Activated CD4-positive, alpha-beta T cell treated with anti-CD3 and anti-CD28 coated beads, Interleukin-2, Interleukin-4, amounts not matched to agents 100 ng/mL and 50 ng/mL, durations not matched to agents 16 hours and 8 hours (primary cell): ENCODE results near the gene SEC16A.
"Not testable (repeated sequence)": the region's sequence is repeated elsewhere in the genome, so short reads cannot be mapped to it uniquely, and the experiment has no call there.

Experiments used
- DNase-seq: peaks from one replicate; pipeline ENCODE4 v3.0.0-alpha.2; 2020; ENCODE audit warnings: low spot score

SEC16A gene

DNA sequence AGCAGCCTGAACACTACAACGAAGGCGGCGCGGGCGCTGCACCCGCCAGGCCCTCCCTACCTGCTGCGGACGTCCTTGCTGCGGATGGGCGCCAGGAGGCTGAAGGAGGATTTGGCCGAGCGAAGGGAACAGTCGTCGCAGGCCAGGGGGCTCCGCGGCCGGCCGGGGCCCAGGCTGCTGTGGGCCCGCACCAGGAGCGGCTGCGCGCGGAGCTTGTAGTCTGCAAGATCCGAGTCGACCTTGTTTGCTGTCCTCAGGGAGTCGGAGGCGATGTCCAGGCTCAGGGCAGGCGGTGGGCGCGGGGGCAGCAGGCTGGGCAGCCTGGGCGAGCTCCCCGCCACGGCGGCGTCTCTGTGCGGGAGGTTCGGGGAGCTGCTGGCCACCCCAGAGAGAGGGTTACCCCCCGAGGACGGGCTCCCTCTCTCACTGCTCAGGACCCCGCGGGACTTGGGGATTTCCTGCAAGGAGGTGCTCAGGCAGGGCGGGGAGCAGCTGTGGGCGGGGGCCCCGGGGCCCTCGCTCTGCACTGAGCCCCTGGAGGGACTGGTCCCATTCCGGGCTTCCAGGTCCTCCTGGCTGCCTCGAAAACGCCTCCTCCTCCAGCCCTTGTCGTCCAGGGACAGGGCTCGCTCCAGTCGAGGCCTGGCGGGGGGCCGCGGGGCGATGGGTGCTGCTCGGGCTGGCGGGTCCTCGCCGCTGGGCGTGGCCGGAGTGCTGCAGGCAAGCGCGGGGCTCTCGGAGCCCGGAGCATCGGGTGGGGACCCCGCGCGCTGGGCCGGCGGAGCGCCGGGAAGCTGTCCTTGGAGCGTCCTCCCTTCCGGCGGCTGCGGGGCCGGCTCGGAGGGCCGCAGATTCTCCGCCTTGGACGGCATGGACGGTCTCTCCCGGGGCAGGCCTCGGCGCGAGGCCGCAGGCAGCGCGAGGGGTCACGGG is 44.0 kb downstream of the SEC16A start:
- peak; percentile 58 for DNase-seq

DNA sequence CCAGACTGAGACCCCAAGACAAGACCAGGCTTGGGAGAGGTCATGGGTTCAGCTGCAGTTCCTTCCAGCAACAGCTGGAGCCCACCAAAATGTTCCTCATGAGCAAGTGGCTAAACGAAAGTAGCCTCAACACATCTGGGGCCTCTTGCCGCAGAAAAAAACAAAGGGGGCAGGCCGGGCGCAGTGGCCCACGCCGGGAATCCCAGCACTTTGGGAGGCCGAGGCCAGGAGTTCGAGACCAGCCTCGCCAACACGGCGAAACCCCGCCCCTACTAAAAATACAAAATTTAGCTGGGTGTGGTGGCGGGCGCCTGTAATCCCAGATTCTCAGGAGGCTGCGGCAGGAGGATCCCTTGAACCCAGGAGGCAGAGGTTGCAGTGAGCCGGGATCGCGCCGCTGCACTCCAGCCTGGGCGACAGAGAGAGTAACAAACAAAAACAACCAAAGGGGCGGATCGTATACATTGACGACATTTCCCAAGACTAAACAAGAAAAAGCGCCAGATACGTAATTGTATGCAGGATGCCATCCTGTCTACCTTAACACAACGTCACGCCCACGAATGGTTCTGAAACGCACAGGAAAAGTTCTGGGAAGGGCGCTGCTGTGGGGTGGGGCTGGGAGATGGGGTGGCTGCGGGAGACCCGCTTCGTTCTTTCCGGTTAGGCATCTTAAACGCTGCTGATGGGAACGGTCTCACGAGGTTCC is 44.8 kb downstream of the SEC16A start:
- no peak for DNase-seq

DNA sequence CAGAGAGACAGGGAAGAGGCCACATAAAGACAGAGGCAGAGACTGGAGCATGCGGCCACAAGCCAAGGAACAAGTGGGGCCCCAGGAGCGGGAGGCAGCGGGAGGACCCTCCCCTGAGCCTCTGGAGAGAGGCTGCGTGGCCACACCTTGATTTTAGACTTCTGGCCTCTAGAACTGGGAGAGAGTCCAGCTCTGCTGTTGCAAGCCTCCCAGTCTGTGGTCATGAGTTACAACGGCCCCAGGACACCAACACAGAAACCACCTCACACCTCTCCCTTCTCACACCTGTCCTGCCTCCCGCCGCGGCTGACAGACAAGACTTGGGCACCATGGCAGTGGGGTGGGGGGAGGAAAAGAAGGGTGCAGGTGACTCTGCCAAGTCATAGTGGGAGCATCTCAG is 45.4 kb downstream of the SEC16A start:
- DNase-seq: no peak

DNA sequence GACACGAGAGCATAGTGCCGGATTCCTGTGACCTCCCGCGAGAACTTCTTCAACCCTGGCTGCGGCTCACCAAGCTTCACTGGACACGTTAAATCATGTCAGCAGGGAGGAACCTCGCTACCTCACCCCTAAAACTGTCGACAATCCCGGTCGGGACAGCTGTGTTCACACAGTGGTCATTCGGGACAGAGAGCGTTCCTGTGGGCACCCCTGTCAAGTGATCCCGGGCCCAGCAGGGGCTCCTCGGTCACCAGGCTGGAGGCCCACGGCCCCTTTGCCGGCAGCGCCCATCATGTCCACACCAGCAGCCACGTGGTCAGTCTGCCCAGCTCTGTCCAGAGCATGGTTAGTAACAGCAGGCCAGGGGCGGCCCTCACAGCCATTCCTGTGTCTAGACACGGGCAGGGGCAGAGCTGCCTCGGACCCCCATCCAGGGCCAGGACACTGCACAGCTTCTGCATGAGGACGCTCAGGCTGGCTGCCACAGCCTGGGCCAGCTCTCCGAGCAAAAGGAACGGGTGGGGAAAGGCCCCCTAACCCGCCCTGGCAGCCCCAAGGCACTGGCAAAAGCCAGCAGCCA is 46.7 kb downstream of the SEC16A start:
- DNase-seq: no peak

DNA sequence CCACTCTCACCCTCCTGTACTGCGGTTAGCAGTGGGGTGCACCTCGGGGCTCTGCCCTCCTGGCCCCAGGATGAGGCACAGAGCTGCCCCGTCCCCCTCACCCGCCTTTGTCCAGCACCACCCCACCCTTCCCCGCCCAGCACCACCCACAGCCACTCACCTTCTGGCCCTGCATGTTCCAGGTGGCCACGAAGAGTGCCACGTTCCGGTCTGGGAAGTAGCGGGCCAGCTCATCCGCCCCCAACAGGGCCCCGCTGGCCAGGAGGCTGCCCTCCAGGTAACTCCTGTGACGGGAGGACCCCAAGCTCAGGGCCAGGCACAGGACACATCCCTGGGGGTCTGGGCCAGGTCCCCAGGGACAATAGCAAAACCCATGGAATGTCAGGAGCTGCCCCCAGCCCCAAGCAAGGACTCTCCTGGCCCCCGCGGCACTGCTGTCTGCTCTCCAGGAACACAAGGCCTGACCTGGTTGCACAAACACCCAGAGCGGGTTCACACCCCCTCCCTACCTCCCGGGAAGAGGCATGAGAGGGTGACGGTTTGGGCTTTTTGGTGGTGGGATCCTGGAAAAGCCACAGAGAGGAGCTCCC is 48.2 kb downstream of the SEC16A start:
- DNase-seq: no peak

DNA sequence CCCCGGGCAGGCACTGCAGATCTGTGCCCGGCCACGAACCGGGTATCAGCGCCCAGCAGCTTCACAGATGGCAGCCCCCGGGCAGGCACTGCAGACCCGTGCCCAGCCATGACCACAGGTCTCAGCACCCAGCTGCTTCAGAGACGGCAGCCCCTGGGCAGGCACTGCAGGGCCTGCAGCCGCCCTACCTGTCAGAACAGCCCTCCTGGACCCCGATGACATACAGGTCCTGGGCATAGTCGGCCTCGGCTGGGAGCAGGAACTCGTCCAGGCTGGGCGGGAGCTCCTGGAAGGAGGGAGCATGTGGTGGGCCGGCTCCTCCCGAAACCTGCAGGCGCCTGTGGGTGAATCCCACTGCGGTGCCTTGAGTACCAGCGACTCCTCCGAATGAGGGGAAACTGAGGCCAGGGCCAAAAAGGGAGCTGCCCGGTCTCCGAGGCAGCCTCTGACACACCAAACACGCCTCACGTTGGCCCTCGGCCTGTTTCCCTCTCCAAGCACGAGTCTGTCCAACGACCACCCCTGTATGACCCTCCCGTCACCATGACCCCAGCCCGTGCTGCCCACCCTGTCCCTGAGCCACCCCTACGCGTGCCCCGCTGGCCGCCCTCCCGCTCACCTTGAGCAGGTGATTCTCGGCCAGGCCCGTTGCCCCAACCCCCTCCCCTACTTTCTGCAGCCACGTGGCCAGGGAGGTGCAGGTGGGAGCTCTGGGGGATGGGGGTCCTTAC is 48.8 kb downstream of the SEC16A start:
- no peak for DNase-seq

DNA sequence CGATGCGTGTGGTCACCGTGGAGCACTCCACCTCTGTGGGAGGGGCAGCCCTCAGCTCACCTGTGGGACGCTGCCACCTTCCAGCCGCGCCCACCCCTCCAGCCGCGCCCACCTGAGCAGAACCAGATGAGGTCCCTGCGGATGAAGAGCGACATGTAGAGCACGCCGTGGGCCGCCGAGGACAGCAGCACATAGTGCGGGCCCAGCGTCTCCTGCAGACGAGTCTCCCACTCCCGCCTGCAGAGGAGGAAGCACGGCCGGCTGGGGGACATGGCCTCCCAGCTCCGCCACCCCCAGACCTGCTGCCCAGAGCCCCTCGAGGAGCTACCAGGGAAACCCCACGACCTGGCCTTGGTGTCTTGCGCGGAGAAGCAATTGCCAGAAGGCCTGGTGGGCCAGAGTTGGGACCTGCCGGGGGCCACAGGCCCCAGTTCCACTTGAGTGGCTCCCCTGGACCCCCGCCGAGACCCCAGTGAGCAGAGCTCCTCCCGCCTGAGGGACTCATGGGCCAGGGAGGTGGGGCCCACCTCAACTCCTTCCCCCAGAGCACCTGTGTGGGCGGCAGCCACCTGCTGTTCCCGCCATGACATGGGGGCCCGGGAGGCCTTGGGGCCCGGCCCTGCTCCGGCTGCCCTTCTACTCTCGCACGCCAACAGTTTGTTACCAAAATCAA is 49.7 kb downstream of the SEC16A start:
- no peak for DNase-seq

DNA sequence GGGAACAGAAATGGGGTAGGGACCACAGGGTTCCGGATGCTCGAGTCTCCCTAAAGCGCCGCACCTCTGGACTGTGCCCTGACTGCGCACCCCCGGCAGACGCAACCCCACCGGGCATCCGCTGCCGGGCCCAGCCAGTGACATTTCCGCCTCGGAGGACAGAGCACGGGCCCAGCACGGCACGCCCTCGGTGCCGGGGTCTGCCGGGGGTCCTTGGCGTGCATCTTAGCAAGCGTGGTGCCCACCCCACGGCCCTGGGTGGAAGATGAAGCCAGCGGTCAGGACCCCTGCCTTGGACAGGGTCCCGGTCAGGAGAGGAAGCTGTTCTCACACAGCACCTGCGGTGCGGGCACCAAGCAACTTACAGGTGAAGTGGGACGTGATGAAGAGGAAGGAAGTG is 50.2 kb downstream of the SEC16A start:
- DNase-seq: no peak

DNA sequence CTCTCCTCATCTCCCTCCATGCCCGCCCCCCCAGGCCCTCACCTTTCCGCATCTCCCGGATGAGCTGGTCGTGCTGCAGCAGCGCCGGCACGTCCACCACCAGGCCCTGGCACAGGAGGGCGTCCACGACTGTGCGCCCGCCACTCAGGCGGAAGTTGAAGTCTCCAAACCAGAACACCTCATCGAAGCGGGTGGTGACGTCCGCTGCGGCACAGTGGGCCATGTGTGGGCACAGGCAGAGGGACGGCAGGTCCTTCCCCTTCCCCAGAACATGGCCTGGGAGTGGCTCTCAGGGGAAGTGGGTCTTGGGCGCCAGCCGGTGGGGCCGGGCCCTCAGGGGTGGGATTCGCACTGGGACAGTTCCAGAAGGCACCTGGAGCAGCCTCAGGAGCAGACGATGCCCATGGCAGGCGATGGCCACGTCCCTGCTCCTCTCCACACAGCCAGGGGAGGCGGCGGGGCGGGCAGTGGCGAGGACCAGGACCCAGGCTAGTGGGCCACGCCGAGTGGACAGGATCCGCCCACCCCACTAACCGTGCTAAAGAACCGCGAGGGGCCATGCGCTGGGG is 51.0 kb downstream of the SEC16A start:
- no peak for DNase-seq

DNA sequence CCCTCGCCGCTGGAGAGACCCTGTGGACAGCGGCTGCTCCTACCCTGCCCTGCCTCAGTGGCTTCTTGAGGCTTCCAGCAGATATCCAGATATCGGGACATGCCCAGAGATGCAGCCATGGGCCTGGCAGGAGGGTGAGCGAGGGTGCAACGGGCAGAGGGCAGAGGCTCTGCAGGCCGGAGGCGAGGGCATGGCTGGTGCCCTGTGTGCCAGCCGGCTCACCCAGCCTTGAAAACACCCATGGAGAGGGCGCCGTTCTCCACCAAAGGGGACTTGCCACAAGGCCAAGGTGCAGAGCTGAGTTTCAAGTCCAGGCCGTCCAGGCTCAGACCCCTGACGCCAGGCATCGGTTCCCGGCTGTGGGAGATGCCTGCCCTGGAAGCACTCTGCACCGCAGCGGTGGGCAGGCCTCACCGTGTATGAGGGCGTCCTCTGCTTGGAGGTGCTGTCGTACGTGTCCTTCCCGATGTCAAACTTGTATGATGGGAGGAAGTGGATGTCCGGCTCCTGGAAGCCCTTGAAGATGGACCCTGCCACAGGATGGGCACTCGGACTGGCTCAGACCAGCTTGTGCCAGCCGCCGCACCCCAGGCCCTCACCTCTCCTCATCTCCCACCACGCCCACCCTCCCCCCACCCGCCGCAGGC is 52.1 kb downstream of the SEC16A start:
- DNase-seq: no peak

DNA sequence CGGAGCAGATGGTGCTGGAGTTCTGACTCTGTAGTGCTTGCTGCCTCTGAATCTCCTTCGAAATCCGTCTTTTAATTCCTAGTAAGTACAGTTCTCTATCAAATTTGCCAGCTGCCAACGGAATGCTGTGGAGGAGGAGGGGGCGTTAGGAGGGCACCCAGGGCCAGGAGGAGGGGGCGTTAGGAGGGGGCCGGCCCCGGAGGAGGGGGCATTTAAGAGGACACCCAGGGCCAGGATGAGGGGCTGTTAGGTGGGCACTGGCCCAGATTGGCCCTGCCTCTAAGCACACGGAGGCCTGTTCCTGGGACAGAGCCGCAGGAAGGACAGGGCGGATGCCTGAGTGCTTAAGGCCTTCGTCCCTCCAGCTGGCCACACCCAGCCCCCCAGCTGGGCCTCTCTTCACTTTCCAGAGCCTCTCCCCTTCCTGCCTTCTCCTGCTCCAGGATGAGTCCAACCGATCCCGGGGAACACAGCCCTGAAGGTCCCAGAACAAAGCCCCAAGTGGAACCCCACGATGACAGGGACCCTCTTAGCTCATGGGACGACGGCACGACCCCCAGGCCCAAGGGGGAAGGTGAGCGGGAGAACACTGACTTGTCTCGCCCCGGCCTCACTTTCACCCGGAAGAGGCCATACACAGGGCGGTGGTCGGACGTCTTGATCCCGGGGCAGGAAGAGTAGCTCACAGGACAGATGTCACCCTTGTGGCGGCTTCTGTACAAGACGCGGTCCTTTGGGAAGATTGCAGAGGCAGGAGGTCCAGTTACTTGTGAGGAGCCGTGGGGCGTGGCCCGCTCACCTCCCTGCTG is 53.0 kb downstream of the SEC16A start:
- DNase-seq: no peak

DNA sequence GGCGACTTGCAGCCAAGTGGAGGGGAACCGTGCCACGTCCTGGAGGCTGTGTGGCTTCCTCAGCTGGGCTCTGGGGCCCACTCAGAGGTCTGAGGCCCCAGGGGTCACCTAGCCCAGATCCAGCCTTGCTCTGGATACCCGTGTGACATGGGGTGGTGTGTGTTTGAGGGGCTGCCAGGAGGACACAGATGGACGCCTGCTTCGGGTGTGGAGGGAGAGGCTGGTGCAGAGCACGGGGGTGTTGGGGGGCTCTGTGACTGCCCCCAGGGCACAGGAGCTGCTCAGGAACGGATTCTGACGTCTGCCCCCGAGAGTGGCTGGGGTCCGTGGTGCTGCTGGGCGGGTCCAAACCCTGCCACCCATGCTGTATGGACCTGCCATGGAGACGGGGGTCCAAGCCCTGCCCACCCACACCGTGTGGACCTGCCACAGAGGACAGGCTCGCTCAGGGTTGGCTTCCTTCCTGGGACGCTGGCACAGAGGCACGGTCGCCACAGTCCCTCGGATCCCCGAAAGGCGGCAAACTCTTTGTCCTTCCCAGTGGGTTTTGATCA is 53.7 kb downstream of the SEC16A start:
- DNase-seq: no peak

DNA sequence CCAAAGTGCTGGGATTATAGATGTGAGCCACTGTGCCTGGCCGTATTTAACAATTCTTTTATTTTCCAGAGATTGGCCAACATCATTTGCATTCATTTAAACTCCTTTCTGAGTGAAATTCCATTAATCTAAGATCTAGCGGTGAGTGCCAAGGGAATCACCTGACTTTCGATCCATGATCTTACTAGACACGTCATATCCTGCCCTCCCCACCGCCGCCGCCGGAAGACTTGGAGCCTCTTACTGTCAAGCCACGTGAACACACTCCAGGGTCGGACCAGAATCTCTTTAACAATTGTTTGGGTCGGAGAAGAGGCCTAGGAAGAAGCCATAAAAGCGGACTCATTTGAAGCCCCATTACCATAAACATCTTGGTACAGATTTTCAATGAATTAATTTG is 56.1 kb downstream of the SEC16A start:
- no peak for DNase-seq

DNA sequence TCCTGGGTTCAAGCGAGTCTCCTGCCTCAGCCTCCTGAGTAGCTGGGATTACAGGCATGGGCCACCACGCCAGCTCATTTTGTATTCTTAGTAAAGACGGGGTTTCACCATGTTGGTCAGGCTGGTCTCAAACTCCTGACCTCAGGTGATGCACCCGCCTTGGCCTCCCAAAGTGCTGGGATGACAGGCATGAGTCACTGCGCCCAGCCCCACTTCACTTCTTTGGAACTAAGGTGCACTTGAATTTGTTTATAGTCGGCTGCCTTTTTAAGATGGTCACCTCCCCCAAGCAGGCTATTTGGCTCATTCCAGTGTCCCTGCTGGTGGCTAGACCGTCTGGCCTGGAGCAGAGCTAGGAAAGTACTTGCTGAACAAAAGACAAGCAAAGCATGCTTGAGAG is 57.5 kb downstream of the SEC16A start:
- DNase-seq: not testable (repeated sequence)

DNA sequence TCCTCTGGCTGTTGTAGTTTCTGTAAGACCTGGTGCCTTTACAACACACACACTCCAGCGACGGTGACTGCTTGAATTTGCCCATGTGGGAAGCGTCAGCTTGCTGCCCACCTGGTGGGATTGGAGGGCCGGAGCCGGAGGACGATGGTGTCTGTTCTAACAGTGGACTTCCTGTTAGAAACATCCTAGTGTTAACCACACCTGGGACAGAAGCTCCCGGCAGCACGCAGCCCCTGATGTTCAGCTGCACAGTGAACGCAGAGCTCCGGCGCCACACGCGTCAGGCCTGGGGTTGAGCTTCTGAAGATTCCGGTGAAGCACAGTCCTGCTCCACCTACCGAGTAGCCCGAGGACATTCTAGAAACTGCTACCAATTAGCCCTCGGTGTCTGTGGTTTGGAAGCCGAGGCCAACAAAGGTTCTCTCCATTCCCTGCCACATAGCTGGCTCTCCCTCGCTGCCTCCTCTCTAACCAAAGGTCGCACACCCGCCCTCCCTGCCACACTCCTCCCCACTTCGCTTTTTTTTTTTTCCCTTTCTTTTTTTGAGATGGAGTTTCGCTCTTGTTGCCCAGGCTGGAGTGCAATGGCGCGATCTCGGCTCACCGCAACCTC is 58.0 kb downstream of the SEC16A start:
- DNase-seq: no peak

DNA sequence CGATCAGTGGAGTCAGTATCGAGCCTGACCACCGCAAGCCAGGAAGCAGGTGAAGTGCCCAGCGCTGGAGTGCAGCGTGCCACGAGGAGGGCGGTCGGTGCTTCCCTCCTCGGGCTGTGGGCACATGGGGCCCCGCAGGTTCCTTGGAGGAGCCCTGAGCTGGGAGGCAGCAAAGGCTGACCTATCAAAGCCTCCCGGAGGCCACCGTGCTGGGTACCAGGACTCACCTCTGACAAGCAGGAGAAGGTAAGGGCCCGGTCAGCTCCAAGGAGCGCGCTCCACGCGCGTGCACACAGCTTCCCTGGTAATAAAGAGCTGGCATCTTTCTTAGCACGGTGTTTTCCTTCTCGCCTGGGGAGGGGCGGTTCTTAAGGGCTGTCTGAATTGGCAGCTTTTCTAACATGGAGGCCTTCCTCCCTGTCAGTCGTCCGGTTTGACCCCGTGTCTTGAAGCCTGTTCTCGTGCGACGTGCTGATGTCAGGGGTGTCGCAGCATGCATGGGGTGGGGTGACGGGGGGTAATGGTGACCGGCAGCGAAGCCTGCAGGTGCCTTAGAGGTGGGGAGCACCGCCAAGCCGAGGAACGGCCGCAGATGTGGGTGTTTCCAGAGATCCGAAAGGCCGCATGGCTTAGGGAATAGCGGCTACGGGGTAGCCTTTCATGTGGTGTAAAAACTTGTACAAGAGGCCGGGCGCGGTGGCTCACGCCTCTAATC is 59.3 kb downstream of the SEC16A start:
- DNase-seq: no peak

DNA sequence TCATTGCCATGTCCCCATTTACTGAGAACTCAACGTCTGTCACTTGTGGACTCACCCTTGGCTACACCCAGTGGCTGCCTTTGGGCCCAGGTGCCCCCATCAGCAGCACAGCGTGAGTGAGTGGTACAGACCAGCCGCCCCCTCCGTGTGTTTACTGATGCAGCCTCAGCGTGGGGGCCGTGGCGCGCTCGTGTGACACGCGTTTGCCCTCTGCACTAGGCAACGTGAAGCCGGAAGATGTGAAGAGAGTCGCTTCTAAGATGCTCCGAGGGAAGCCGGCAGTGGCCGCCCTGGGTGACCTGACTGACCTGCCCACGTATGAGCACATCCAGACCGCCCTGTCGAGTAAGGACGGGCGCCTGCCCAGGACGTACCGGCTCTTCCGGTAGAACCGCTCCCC is 60.0 kb downstream of the SEC16A start:
- no peak for DNase-seq

DNA sequence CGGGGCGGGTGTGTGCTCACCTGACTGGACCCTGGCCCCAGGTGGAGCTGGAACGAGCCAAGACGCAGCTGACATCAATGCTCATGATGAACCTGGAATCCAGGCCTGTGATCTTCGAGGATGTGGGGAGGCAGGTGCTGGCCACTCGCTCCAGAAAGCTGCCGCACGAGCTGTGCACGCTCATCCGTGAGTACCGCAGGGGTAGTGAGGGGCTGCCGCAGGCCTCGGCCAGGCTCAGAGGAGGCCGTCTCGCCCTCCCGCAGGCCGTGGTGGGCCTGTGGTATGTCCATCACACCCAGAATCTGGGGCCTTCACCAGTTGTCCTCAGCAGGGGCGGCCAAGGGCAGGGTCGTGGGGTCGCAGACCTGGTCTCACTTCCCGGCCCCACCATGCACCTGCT is 61.0 kb downstream of the SEC16A start:
- DNase-seq: no peak
